Stimulated activated CD4-positive, alpha-beta T cell treated with anti-CD3 and anti-CD28 coated beads, Interleukin-2, amount 100 ng/mL, for 4 hours (primary cell): ENCODE data around the gene NDUFAB1.
"Not testable (repeated sequence)": the region's sequence is repeated elsewhere in the genome, so short reads cannot be mapped to it uniquely, and the experiment has no call there.

Source experiments
- DNase-seq: peaks from one replicate; pipeline ENCODE4 v3.0.0-alpha.2; 2020; ENCODE audit warnings: low read depth

NDUFAB1 gene

GRCh38 chr16:23554536-23554935, 41.6 kb downstream of the NDUFAB1 start:
- no peak for DNase-seq

DNA sequence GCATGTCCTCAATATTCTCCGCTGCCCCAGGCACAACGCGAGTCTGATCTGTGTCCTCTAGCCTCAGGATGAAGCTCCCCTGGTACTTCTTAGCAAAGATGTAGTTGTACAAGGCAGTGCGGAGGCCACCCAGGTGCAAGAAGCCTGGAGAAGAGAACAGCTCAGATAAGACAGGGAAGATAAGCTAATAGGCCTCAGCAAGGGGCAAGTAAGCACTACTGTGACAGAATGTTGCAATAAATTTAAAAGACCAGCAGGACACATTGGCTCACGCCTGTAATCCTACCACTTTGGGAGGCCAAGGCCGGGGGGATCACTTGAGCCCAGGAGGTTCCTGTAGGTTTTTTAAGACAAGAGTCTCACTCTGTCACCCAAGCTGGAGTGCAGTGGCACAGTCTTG, 44.0 kb downstream of the NDUFAB1 start:
- DNase-seq, result no peak

- DNase-seq, result no peak
Observed at GRCh38 chr16:23549938-23550337, 46.2 kb downstream of the NDUFAB1 start.

DNA sequence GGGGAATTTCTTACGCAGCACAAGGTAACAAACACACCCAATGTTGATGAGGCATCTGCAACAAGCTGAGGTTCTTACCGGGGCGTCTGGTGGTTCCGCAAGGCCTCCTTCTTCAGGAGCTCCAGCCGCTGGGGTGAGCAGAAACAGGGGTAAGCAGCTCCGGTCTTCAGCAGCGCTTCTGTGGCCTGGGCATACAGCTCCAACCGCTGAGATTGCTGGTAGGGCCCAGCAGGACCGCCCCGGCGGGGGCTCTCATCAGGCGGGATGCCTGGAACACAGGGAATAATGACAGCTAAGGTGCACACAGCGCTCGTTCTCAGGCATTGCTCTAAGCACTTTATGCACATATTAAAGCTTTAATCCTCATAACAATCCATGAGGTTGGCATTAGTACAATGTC, 51.7 kb downstream of the NDUFAB1 start:
- DNase-seq, result no peak

DNA sequence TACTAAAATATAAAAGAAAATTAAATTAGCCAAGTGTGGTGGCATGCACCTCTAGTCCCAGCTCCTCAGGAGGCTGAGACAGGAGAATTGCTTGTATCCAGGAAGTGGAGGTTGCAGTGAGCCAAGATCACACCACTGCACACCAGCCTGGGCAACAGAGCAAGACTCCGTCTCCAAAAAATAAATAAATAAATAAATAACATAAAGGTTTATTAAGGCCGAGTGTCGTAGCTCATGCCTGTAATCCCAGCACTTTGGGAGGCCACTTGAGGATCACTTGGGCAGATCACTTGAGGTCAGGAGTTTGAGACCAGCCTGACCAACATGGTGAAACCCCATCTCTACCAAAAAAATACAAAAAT, 55.3 kb downstream of the NDUFAB1 start:
- DNase-seq, result not testable (repeated sequence)

DNA sequence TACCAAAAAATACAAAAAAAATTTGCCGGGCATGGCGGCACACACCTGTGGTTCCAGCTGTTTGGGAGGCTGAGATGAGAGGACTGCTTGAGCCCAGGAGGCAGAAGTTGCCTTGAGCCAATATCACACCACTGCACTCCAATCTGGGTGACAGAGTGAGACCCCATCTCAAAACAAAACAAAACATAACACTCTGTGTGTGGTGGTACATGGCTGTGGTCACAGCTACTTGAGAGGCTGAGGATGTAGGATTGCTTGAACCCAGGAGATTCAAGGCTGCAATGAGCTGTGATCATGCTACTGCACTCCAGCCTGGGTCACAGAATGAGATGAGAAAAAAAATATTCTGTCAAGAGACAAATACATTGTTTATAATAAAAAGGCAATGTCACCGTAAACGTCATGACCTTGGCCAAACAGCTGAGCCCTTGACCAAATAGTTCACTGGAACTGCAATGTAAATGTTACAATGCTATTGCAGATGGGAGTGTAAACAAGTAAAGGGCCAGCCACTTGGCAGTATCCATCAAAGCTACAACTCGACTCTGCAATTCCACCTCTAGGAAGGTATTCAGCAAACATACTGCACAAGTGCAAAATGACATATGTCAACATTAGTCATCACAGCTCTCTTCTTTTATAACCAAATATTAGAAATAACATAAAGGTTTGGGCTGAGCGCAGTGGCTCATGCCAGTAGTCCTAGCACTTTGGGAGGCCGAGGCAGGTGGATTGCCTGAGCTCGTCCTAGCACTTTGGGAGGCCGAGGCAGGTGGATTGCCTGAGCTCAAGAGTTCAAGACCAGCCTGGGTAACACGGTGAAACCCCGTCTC, 55.9 kb downstream of the NDUFAB1 start:
- DNase-seq, result no peak

DNA sequence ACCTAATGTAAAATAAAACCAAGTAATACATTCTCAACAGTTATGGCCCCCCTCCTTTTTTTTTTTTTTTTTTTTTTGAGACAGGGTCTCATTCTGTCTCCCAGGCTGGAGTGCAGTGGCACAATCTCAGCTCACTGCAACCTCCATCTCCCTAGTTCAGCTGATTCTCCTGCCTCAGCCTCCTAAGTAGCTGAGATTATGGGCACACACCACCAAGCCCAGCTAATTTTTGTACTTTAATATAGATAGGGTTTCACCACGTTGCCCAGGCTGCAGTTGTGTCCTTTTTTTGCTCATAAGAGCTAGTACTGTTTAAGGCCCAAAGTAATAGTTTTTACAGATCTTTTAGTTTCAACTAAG, 57.2 kb downstream of the NDUFAB1 start:
- DNase-seq, result no peak

DNA sequence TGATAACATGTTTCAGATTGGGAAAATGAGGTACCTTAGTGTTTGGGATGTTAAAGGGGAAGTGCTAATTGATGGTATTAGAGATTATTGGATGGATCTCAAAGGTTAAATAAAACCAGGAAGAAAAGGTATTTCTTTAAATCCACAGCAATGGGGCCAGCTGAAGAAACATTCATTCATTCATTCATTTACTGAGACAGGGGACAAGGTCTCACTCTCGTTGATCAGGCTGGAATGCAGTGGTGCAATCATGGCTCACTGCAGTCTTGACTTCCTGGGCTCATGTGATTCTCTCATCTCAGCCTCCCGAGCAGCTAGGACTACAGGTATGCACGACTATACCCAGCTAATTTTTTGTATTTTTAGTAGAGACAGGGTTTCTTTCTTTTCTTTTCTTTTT, 58.7 kb downstream of the NDUFAB1 start:
- DNase-seq, result no peak

- no peak for DNase-seq
Observed at GRCh38 chr16:23535901-23536300, 60.2 kb downstream of the NDUFAB1 start.

DNA sequence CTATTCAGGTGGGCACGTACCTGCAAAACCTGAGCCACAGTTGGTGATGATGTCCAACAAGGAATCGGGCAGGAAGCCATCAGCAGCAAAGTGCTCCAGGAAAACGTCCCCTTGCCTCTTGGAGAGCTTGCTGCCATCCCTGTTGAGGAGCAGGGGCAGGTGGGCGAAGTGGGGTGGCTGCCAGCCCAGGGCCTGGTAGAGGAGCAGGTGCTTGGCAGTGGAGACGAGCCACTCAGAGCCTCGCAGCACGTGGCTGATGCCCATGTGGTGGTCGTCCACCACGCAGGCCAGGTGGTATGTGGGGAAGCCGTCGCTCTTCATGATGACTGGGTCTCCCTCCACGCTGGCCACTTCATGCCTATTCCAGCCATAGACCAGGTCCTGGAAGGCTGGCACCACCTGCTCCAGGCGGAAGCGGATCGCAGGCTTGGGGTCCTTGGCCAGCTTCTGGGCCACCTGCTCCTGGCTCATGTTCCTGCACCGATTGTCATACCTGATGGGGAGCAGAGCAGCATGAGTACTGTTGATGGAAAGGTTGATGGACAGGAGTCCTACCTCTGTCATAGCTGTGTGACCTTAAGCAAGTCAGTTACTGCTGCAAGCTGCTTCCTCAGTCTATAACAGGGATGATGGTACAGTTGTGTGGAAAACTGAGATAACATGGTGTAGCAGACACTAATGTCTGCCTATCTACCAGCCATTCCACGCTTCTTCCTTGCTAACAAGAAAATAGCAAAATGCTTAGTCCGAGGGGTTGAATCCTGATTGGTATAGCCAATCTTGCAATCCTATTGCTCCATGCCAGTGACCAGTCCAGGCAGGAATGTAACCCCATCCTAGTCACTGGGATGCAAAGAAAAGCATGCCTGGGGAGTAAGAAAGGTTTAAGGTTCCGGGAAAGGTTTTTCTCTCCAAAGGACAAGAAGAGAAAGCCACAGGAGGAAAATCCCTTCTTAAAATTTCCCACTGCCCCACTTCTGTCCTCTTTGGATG, 61.0 kb downstream of the NDUFAB1 start:
- no peak for DNase-seq

GRCh38 chr16:23532448-23532847, 63.7 kb downstream of the NDUFAB1 start:
- no peak for DNase-seq
